ENCODE data around the gene RETREG1.
"Not testable (repeated sequence)": the region's sequence is repeated elsewhere in the genome, so short reads cannot be mapped to it uniquely, and the experiment has no call there.

The RETREG1 gene

GRCh38 chr5:16557477-16557876, 59.3 kb downstream of the RETREG1 start:
- DNase-seq (ENCODE audit: low spot score) (no peak), FAIRE-seq (no peak)

GRCh38 chr5:16554110-16554509, 62.7 kb downstream of the RETREG1 start:
- FAIRE-seq (no peak), DNase-seq (ENCODE audit: low spot score) (no peak)

- FAIRE-seq, result peak; percentile 75
- DNase-seq (ENCODE audit: low spot score), result peak; percentile 62
Measured at GRCh38 chr5:16552666-16553343, 64.0 kb downstream of the RETREG1 start.

- FAIRE-seq (no peak), DNase-seq (ENCODE audit: low spot score) (no peak)
Measured at GRCh38 chr5:16551628-16552027, 65.2 kb downstream of the RETREG1 start.

- FAIRE-seq, result peak; percentile 35
- DNase-seq (ENCODE audit: low spot score), result peak; percentile 66
Measured at GRCh38 chr5:16550316-16550952, 66.4 kb downstream of the RETREG1 start.

GRCh38 chr5:16549491-16550206, 67.1 kb downstream of the RETREG1 start:
- DNase-seq (ENCODE audit: low spot score), result no peak
- FAIRE-seq, result no peak

- FAIRE-seq, result no peak
- no peak for DNase-seq (ENCODE audit: low spot score)
Measured at GRCh38 chr5:16548812-16549211, 68.0 kb downstream of the RETREG1 start.

- FAIRE-seq (no peak), DNase-seq (ENCODE audit: low spot score) (no peak)
Measured at GRCh38 chr5:16548115-16548514, 68.7 kb downstream of the RETREG1 start.

- no peak for DNase-seq (ENCODE audit: low spot score)
- no peak for FAIRE-seq
Measured at GRCh38 chr5:16547200-16547842, 69.5 kb downstream of the RETREG1 start.

- DNase-seq (ENCODE audit: low spot score) (no peak), FAIRE-seq (no peak)
Measured at GRCh38 chr5:16546732-16547131, 70.1 kb downstream of the RETREG1 start.

- FAIRE-seq (no peak), DNase-seq (ENCODE audit: low spot score) (no peak)
Measured at GRCh38 chr5:16544607-16545374, 72.0 kb downstream of the RETREG1 start.

- not testable (repeated sequence) for DNase-seq (ENCODE audit: low spot score); FAIRE-seq
Measured at GRCh38 chr5:16543206-16543605, 73.6 kb downstream of the RETREG1 start.

- no peak for DNase-seq (ENCODE audit: low spot score)
- no peak for FAIRE-seq
Measured at GRCh38 chr5:16542236-16542635, 74.6 kb downstream of the RETREG1 start.

GRCh38 chr5:16541592-16541991, 75.2 kb downstream of the RETREG1 start:
- not testable (repeated sequence) for FAIRE-seq; DNase-seq (ENCODE audit: low spot score)

- peak; percentile 95 for FAIRE-seq
Measured at GRCh38 chr5:16540421-16540820, 76.4 kb downstream of the RETREG1 start.

GRCh38 chr5:16539169-16539666, 77.6 kb downstream of the RETREG1 start:
- FAIRE-seq (peak; percentile 97), DNase-seq (ENCODE audit: low spot score) (peak; percentile 99)

More at GRCh38 chr5:16540421-16540820, 76.4 kb downstream of the RETREG1 start:
- DNase-seq (ENCODE audit: low spot score), result peak; percentile 97

- FAIRE-seq, result no peak
- DNase-seq (ENCODE audit: low spot score), result no peak
Measured at GRCh38 chr5:16538006-16538405, 78.8 kb downstream of the RETREG1 start.

- DNase-seq (ENCODE audit: low spot score) (no peak), FAIRE-seq (no peak)
Measured at GRCh38 chr5:16536818-16537217, 80.0 kb downstream of the RETREG1 start.

- DNase-seq (ENCODE audit: low spot score) (peak; percentile 97), FAIRE-seq (peak; percentile 93)
Measured at GRCh38 chr5:16536246-16536645, 80.6 kb downstream of the RETREG1 start.

- FAIRE-seq (no peak), DNase-seq (ENCODE audit: low spot score) (no peak)
Measured at GRCh38 chr5:16534280-16534679, 82.5 kb downstream of the RETREG1 start.
